Body of pancreas (tissue), 4 donors: ENCODE measurements around the gene ROCK2.

Source experiments
- POLR2A ChIP-seq, 3 donors: fragments of 450-650 bp; IDR thresholded peaks; one replicate each; pipeline ENCODE4 v1.6.1; 2016; ENCODE audit warnings: antibody characterized with exemption in 3 of 3, mild to moderate bottlenecking in 2 of 3
- TF ChIP-seq, protein P1 (sequence below), 7 experiments: fragments of 450-650 bp in 4 of 7; fragments of 200-600 bp in 3 of 7; sonication (generic) in 3 of 7; IDR thresholded peaks; one replicate each; pipeline ENCODE4 v1.5.1; 2016 to 2019; ENCODE audit warnings: antibody characterized with exemption in 7 of 7

DNA sequence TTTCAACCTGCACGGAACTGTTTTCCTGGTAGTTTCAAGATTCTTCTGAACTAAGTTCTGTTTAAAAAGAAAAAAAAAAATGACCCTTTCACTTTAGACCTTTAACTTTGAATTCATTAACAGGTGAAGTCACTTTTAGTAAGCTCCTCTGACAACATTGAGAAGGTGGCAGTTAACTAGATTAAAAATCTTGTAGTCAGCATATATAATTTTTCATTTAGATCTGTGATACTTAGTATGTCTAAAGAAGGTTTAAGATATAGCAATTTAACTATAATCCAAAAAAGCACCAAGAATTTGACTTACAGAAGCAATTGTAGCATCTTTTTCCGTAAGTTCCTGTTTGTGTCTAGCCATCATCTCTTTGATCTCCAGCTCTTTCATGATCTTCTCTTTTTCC is 143.8 kb downstream of the ROCK2 start:
- no peak for TF ChIP-seq POLR2A (IDR thresholded peaks at IDR 0.05)
- TF ChIP-seq, protein P1, sequence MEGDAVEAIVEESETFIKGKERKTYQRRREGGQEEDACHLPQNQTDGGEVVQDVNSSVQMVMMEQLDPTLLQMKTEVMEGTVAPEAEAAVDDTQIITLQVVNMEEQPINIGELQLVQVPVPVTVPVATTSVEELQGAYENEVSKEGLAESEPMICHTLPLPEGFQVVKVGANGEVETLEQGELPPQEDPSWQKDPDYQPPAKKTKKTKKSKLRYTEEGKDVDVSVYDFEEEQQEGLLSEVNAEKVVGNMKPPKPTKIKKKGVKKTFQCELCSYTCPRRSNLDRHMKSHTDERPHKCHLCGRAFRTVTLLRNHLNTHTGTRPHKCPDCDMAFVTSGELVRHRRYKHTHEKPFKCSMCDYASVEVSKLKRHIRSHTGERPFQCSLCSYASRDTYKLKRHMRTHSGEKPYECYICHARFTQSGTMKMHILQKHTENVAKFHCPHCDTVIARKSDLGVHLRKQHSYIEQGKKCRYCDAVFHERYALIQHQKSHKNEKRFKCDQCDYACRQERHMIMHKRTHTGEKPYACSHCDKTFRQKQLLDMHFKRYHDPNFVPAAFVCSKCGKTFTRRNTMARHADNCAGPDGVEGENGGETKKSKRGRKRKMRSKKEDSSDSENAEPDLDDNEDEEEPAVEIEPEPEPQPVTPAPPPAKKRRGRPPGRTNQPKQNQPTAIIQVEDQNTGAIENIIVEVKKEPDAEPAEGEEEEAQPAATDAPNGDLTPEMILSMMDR (IDR thresholded peaks at IDR 0.05) = no peak
